ENCODE measurements around the gene HS6ST2. TPM values are rescaled to one million over a fixed set of nuclear protein-coding genes. Genes with fewer than 3 reads are reported as not detected.
"Not testable (repeated sequence)": the region's sequence is repeated elsewhere in the genome, so short reads cannot be mapped to it uniquely, and the experiment has no call there.

HS6ST2 gene
- total and polyA plus RNA-seq, 2 donors: 1.3 to 1.8 TPM

GRCh38 chrX:132909643-132910042, 48.8 kb downstream of the HS6ST2 start:
- no peaks in the 10 kb centered on the region for H3K27me3 ChIP-seq (ENCODE audit: control insufficient read depth in 2 of 2, insufficient read depth in 1 of 2, low read length in 1 of 2)
- H3K27ac ChIP-seq (ENCODE audit: low read depth in 1 of 2, low read length in 1 of 2): no peak overlapping the region
- H3K36me3 ChIP-seq (ENCODE audit: control insufficient read depth in 2 of 2, insufficient read depth in 2 of 2, low read length in 1 of 2): no peaks in the 10 kb centered on the region
- H3K4me1 ChIP-seq (ENCODE audit: control insufficient read depth in 2 of 2, insufficient read depth in 2 of 2, low read length in 2 of 2): no peaks in the 10 kb centered on the region
- no peak for DNase-seq (ENCODE audit: low read depth in 6 of 9, low spot score in 9 of 9)
- peaks cover 0 to 6% of the 10 kb centered on the region in 2 donors for H3K9me3 ChIP-seq (ENCODE audit: control insufficient read depth in 2 of 2, insufficient read depth in 1 of 2, low read length in 1 of 2)
- H3K4me3 ChIP-seq (ENCODE audit: low read length in 2 of 2): no peak overlapping the region
- 85% methylated on average over 4 of the region's 4 CpGs for WGBS

GRCh38 chrX:132908891-132909290, 49.5 kb downstream of the HS6ST2 start:
- no peak for DNase-seq (ENCODE audit: low read depth in 6 of 9, low spot score in 9 of 9)
- H3K36me3 ChIP-seq (ENCODE audit: control insufficient read depth in 2 of 2, insufficient read depth in 2 of 2, low read length in 1 of 2): no peaks in the 10 kb centered on the region
- H3K4me3 ChIP-seq (ENCODE audit: low read length in 2 of 2): no peak overlapping the region
- H3K9me3 ChIP-seq (ENCODE audit: control insufficient read depth in 2 of 2, insufficient read depth in 1 of 2, low read length in 1 of 2): peaks cover 0 to 6% of the 10 kb centered on the region in 2 donors
- H3K27me3 ChIP-seq (ENCODE audit: control insufficient read depth in 2 of 2, insufficient read depth in 1 of 2, low read length in 1 of 2): no peaks in the 10 kb centered on the region
- H3K4me1 ChIP-seq (ENCODE audit: control insufficient read depth in 2 of 2, insufficient read depth in 2 of 2, low read length in 2 of 2): no peaks in the 10 kb centered on the region
- no peak overlapping the region for H3K27ac ChIP-seq (ENCODE audit: low read depth in 1 of 2, low read length in 1 of 2)

- no peak for DNase-seq (ENCODE audit: low read depth in 6 of 9, low spot score in 9 of 9)
- no peaks in the 10 kb centered on the region for H3K4me1 ChIP-seq (ENCODE audit: control insufficient read depth in 2 of 2, insufficient read depth in 2 of 2, low read length in 2 of 2)
- no peaks in the 10 kb centered on the region for H3K27me3 ChIP-seq (ENCODE audit: control insufficient read depth in 2 of 2, insufficient read depth in 1 of 2, low read length in 1 of 2)
These were observed 57.7 kb downstream of the HS6ST2 start for GRCh38 chrX:132900633-132901293.

GRCh38 chrX:132887569-132887968, 70.9 kb downstream of the HS6ST2 start:
- Histone ChIP-seq H3K27me3 (ENCODE audit: control insufficient read depth in 2 of 2, insufficient read depth in 1 of 2, low read length in 1 of 2) (no peaks in the 10 kb centered on the region), H3K36me3 (ENCODE audit: control insufficient read depth in 2 of 2, insufficient read depth in 2 of 2, low read length in 1 of 2) (no peaks in the 10 kb centered on the region), H3K4me3 (ENCODE audit: low read length in 2 of 2) (no peak overlapping the region), H3K4me1 (ENCODE audit: control insufficient read depth in 2 of 2, insufficient read depth in 2 of 2, low read length in 2 of 2) (no peaks in the 10 kb centered on the region), H3K9me3 (ENCODE audit: control insufficient read depth in 2 of 2, insufficient read depth in 1 of 2, low read length in 1 of 2) (no peaks in the 10 kb centered on the region), H3K27ac (ENCODE audit: low read depth in 1 of 2, low read length in 1 of 2) (no peak overlapping the region)
- DNase-seq (ENCODE audit: low read depth in 6 of 9, low spot score in 9 of 9): no peak

More at GRCh38 chrX:132900633-132901293, 57.7 kb downstream of the HS6ST2 start:
- Histone ChIP-seq H3K36me3 (ENCODE audit: control insufficient read depth in 2 of 2, insufficient read depth in 2 of 2, low read length in 1 of 2) (no peaks in the 10 kb centered on the region), H3K9me3 (ENCODE audit: control insufficient read depth in 2 of 2, insufficient read depth in 1 of 2, low read length in 1 of 2) (no peaks in the 10 kb centered on the region), H3K27ac (ENCODE audit: low read depth in 1 of 2, low read length in 1 of 2) (no peak overlapping the region), H3K4me3 (ENCODE audit: low read length in 2 of 2) (no peak overlapping the region)
- WGBS: 95% methylated on average over 1 of the region's 1 CpG

GRCh38 chrX:132883358-132883915, 75.0 kb downstream of the HS6ST2 start:
- Histone ChIP-seq H3K4me1 (ENCODE audit: control insufficient read depth in 2 of 2, insufficient read depth in 2 of 2, low read length in 2 of 2) (no peaks in the 10 kb centered on the region), H3K4me3 (ENCODE audit: low read length in 2 of 2) (no peak overlapping the region), H3K27me3 (ENCODE audit: control insufficient read depth in 2 of 2, insufficient read depth in 1 of 2, low read length in 1 of 2) (no peaks in the 10 kb centered on the region), H3K9me3 (ENCODE audit: control insufficient read depth in 2 of 2, insufficient read depth in 1 of 2, low read length in 1 of 2) (no peaks in the 10 kb centered on the region), H3K36me3 (ENCODE audit: control insufficient read depth in 2 of 2, insufficient read depth in 2 of 2, low read length in 1 of 2) (no peaks in the 10 kb centered on the region), H3K27ac (ENCODE audit: low read depth in 1 of 2, low read length in 1 of 2) (no peak overlapping the region)
- no peak for DNase-seq (ENCODE audit: low read depth in 6 of 9, low spot score in 9 of 9)
- WGBS: 93% methylated on average over 5 of the region's 5 CpGs

GRCh38 chrX:132880753-132881152, 77.7 kb downstream of the HS6ST2 start:
- not testable (repeated sequence) for H3K9me3 ChIP-seq (ENCODE audit: control insufficient read depth in 2 of 2, insufficient read depth in 1 of 2, low read length in 1 of 2); H3K4me3 ChIP-seq (ENCODE audit: low read length in 2 of 2); H3K4me1 ChIP-seq (ENCODE audit: control insufficient read depth in 2 of 2, insufficient read depth in 2 of 2, low read length in 2 of 2); H3K27me3 ChIP-seq (ENCODE audit: control insufficient read depth in 2 of 2, insufficient read depth in 1 of 2, low read length in 1 of 2); H3K27ac ChIP-seq (ENCODE audit: low read depth in 1 of 2, low read length in 1 of 2); H3K36me3 ChIP-seq (ENCODE audit: control insufficient read depth in 2 of 2, insufficient read depth in 2 of 2, low read length in 1 of 2); DNase-seq (ENCODE audit: low read depth in 6 of 9, low spot score in 9 of 9)
- WGBS: 100% methylated on average over 1 of the region's 2 CpGs

GRCh38 chrX:132877954-132878536, 80.4 kb downstream of the HS6ST2 start:
- WGBS: 70% methylated on average over 5 of the region's 5 CpGs
- DNase-seq (ENCODE audit: low read depth in 6 of 9, low spot score in 9 of 9): no peak
- Histone ChIP-seq H3K27ac (ENCODE audit: low read depth in 1 of 2, low read length in 1 of 2) (no peak overlapping the region), H3K4me1 (ENCODE audit: control insufficient read depth in 2 of 2, insufficient read depth in 2 of 2, low read length in 2 of 2) (no peaks in the 10 kb centered on the region), H3K4me3 (ENCODE audit: low read length in 2 of 2) (no peak overlapping the region), H3K36me3 (ENCODE audit: control insufficient read depth in 2 of 2, insufficient read depth in 2 of 2, low read length in 1 of 2) (no peaks in the 10 kb centered on the region), H3K9me3 (ENCODE audit: control insufficient read depth in 2 of 2, insufficient read depth in 1 of 2, low read length in 1 of 2) (no peaks in the 10 kb centered on the region), H3K27me3 (ENCODE audit: control insufficient read depth in 2 of 2, insufficient read depth in 1 of 2, low read length in 1 of 2) (no peaks in the 10 kb centered on the region)

- Histone ChIP-seq H3K9me3 (ENCODE audit: control insufficient read depth in 2 of 2, insufficient read depth in 1 of 2, low read length in 1 of 2) (no peaks in the 10 kb centered on the region), H3K27me3 (ENCODE audit: control insufficient read depth in 2 of 2, insufficient read depth in 1 of 2, low read length in 1 of 2) (no peaks in the 10 kb centered on the region), H3K4me3 (ENCODE audit: low read length in 2 of 2) (no peak overlapping the region), H3K27ac (ENCODE audit: low read depth in 1 of 2, low read length in 1 of 2) (no peak overlapping the region), H3K36me3 (ENCODE audit: control insufficient read depth in 2 of 2, insufficient read depth in 2 of 2, low read length in 1 of 2) (no peaks in the 10 kb centered on the region), H3K4me1 (ENCODE audit: control insufficient read depth in 2 of 2, insufficient read depth in 2 of 2, low read length in 2 of 2) (no peaks in the 10 kb centered on the region)
- 97% methylated on average over 2 of the region's 2 CpGs for WGBS
- DNase-seq (ENCODE audit: low read depth in 6 of 9, low spot score in 9 of 9): no peak
These were observed 81.7 kb downstream of the HS6ST2 start for GRCh38 chrX:132876523-132877338.
